HepG2 (cell line): Measurements from ENCODE around the gene PRPSAP1. TPM values are rescaled to one million over a fixed set of nuclear protein-coding genes. Genes with fewer than 3 reads are reported as not detected.

Experiments
- ERF ChIP-seq: IDR thresholded peaks from 2 replicates; pipeline ENCODE4 v1.6.1; 2018; ENCODE audit warnings: missing biosample characterization, missing genetic modification reagents
- HOXA3 ChIP-seq: sonication (generic); formaldehyde crosslinking; IDR thresholded peaks from 2 replicates; pipeline ENCODE4 v1.5.0; 2020; ENCODE audit warnings: missing genetic modification reagents
- IKZF5 ChIP-seq: IDR thresholded peaks from 2 replicates; pipeline ENCODE4 v1.6.1; 2018; ENCODE audit warnings: missing genetic modification reagents, mild to moderate bottlenecking, missing compliant biosample characterization
- KDM5B ChIP-seq: sonication (generic); formaldehyde crosslinking; IDR thresholded peaks from 2 replicates; pipeline ENCODE4 v1.4.0; 2020; ENCODE audit warnings: missing genetic modification reagents, mild to moderate bottlenecking, borderline replicate concordance
- KMT2B ChIP-seq: IDR thresholded peaks from 2 replicates; pipeline ENCODE4 v1.6.1; 2016; ENCODE audit warnings: missing genetic modification reagents, missing compliant biosample characterization
- MAZ ChIP-seq, 2 experiments: sonication (generic) in 1 of 2; formaldehyde crosslinking in 1 of 2; IDR thresholded peaks; 2 replicates each; pipeline versions ENCODE4 v1.5.0 to v1.6.1; 2012 to 2020; ENCODE audit warnings: low read depth in 2 of 2, mild to moderate bottlenecking in 2 of 2, borderline replicate concordance in 1 of 2, improper control_type of control experiment in 1 of 2, low read length in 1 of 2, missing genetic modification reagents in 1 of 2, moderate library complexity in 1 of 2
- NFAT5 ChIP-seq: sonication (generic); formaldehyde crosslinking; IDR thresholded peaks from 2 replicates; pipeline ENCODE4 v1.4.0; 2020; ENCODE audit warnings: missing genetic modification reagents
- PREB ChIP-seq: sonication (generic); formaldehyde crosslinking; IDR thresholded peaks from 2 replicates; pipeline ENCODE4 v1.4.0; 2020; ENCODE audit warnings: missing genetic modification reagents
- SNAPC4 ChIP-seq: sonication (generic); formaldehyde crosslinking; IDR thresholded peaks from 2 replicates; pipeline ENCODE4 v1.4.0; 2020; ENCODE audit warnings: mild to moderate bottlenecking, missing genetic modification reagents
- TFAP4 ChIP-seq: sonication (generic); IDR thresholded peaks from 2 replicates; pipeline ENCODE4 v1.6.1; 2016; ENCODE audit warnings: low read depth, borderline replicate concordance
- ZFP36 ChIP-seq: fragments of 150-350 bp; IDR thresholded peaks from 2 replicates; pipeline ENCODE4 v1.6.1; 2018; ENCODE audit warnings: borderline replicate concordance, low read length, low read depth; ENCODE audit not compliant: partially characterized antibody
- ZNF431 ChIP-seq: sonication (generic); formaldehyde crosslinking; IDR thresholded peaks from 2 replicates; pipeline ENCODE4 v1.9.0; 2022; ENCODE audit warnings: missing genetic modification reagents, low read depth, mild to moderate bottlenecking, borderline replicate concordance
- ZNF567 ChIP-seq: sonication (generic); formaldehyde crosslinking; IDR thresholded peaks from 2 replicates; pipeline ENCODE4 v1.8.1; 2023; ENCODE audit warnings: mild to moderate bottlenecking, missing genetic modification reagents, borderline replicate concordance
- polyA plus RNA-seq, 8 experiments: library from polyadenylated mRNA; depleted of rRNA in 3 of 8; stranded (reverse) in 7 of 8; unstranded in 1 of 8; fragments of >200 nt; fragmentation: Illumina TruSeq in 4 of 8; extraction: Trizol in 4 of 8; gene quantifications; 2 replicates each; pipeline versions ENCODE4 v1.2.1 to v1.2.3, GENCODE V29; 2011 to 2016; ENCODE audit warnings: low read depth in 4 of 8, missing spikeins in 1 of 8, mixed read lengths in 1 of 8; ENCODE audit not compliant: insufficient read depth in 1 of 8
- total RNA-seq, 5 experiments: library from RNA; depleted of rRNA; stranded (reverse); fragments of >200 nt; fragmentation: Illumina TruSeq; extraction: Trizol; gene quantifications; 2 replicates each; pipeline ENCODE4 v1.2.3, GENCODE V29; 2016; ENCODE audit warnings: low read depth in 1 of 5

The PRPSAP1 gene
- total and polyA plus RNA-seq, 2 of the 13 experiments (the other 11 are each of a cell fraction or from before 2014, with no cell fraction given): 91.1 to 314 TPM

- TF ChIP-seq IKZF5 (CRISPR knock-in tag) (peak; percentile 62; the same call in 1 of the 2 replicates), KMT2B (no peak), TFAP4 (peak; percentile 39; the same call in 1 of the 2 replicates), ZFP36 (peak; percentile 15), MAZ (IDR thresholded peaks at IDR 0.05; ENCODE audit: borderline replicate concordance, low read depth, low read length) (no peak), MAZ (CRISPR knock-in tag; IDR thresholded peaks at IDR 0.05; ENCODE audit: low read depth) (peak; percentile 74), KDM5B (CRISPR knock-in tag) (peak; percentile 40; the same call in 1 of the 2 replicates), ERF (peak; percentile 55; the same call in 1 of the 2 replicates), ZNF567 (CRISPR knock-in tag) (no peak), PREB (CRISPR knock-in tag) (peak; percentile 69; the same call in 1 of the 2 replicates), ZNF431 (CRISPR knock-in tag) (no peak), NFAT5 (CRISPR knock-in tag) (peak; percentile 27; the same call in 1 of the 2 replicates), SNAPC4 (CRISPR knock-in tag) (no peak), HOXA3 (CRISPR knock-in tag) (peak; percentile 57)
Measured at GRCh38 chr17:76397687-76398522, 44.2 kb upstream of the PRPSAP1 start (continued).
